ENCODE measurements around the gene SLITRK1.

- no peak for TF ChIP-seq CTCF (IDR thresholded peaks at IDR 0.05)
- TF ChIP-seq POLR2A (IDR thresholded peaks at IDR 0.05): no peak
Measured at GRCh38 chr13:83906240-83906820, 24.1 kb upstream of the SLITRK1 start.
